ENCODE measurements around the gene MICALL1. TPM values are rescaled to one million over a fixed set of nuclear protein-coding genes. Genes with fewer than 3 reads are reported as not detected.

Gene MICALL1
- total and polyA plus RNA-seq, 2 of the 13 experiments (the other 11 are each of a cell fraction or from before 2014, with no cell fraction given), result 7.6 to 10.6 TPM

DNA sequence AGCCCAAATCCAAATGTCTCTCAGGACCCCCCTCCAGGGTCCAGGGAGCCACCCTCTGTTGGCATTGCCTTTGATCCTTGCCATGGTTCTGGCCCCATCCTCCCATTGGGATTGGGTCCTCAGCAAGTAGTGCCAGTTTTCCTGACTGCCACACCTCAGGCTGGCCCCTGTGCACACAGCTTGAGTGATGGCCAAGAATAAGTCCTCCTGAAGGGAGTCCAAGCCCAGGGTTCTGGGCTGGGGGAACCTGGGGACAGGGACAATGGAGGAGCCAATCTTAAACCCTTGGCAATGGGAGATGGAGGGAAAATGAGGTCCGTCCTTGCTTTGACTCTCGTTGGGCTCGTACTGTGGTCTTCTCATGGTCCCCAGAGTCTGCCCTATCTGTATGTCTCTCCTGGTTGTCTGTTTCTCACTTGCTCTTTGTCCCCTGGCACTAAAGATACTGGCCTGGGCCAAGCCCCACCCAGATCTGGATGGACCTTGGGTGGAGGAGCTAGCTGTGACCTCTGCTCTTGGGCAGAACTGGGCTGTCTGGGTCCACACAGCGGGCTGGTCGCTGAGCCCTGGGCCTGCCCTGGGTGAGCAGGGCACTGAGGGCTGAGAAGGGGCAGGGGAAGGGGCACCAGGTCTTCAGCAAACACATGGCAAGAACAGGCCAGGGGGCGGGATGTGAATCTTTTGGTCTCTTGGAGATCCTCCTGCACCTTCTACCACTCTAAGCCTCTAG, 75.3 kb downstream of the MICALL1 start (continued):
- TF ChIP-seq ZNF75D (CRISPR knock-in tag; IDR thresholded peaks at IDR 0.05; ENCODE audit: borderline replicate concordance) (no peak), ZNF33B (CRISPR knock-in tag; IDR thresholded peaks at IDR 0.05) (no peak), ZNF839 (CRISPR knock-in tag; IDR thresholded peaks at IDR 0.05; ENCODE audit: borderline replicate concordance) (no peak), ZNF773 (CRISPR knock-in tag; IDR thresholded peaks at IDR 0.05; ENCODE audit: borderline replicate concordance) (no peak), HMGA1 (CRISPR knock-in tag; conservative IDR thresholded peaks at IDR 0.05) (no peak), RARA (CRISPR knock-in tag; IDR thresholded peaks at IDR 0.05) (no peak; the same call in 1 of the 2 replicates), ZNF83 (CRISPR knock-in tag; IDR thresholded peaks at IDR 0.05; ENCODE audit: borderline replicate concordance) (no peak), SNAPC2 (CRISPR knock-in tag; IDR thresholded peaks at IDR 0.05) (no peak), ZNF343 (CRISPR knock-in tag; IDR thresholded peaks at IDR 0.05) (no peak), SMAD3 (CRISPR knock-in tag; IDR thresholded peaks at IDR 0.05) (no peak), MIER2 (CRISPR knock-in tag; IDR thresholded peaks at IDR 0.05) (no peak), MLLT10 (CRISPR knock-in tag; IDR thresholded peaks at IDR 0.05) (no peak), DNMT3B (CRISPR knock-in tag; conservative IDR thresholded peaks at IDR 0.05) (no peak), ZSCAN12 (CRISPR knock-in tag; IDR thresholded peaks at IDR 0.05) (no peak), SOX13 (IDR thresholded peaks at IDR 0.05) (no peak), SOX13 (CRISPR knock-in tag; conservative IDR thresholded peaks at IDR 0.05 in 1 of 2, IDR thresholded peaks at IDR 0.05 in 1 of 2) (peak in 1 of 2 experiments; percentile 25; a peak in 1 of 4 replicates), HNF4G (IDR thresholded peaks at IDR 0.05; ENCODE audit: borderline replicate concordance, low read depth, low read length) (peak; percentile 68), HNF4G (CRISPR knock-in tag; IDR thresholded peaks at IDR 0.05; ENCODE audit: borderline replicate concordance, low read depth) (peak; percentile 65; the same call in 1 of the 2 replicates)
- TF ChIP-seq, protein P1, sequence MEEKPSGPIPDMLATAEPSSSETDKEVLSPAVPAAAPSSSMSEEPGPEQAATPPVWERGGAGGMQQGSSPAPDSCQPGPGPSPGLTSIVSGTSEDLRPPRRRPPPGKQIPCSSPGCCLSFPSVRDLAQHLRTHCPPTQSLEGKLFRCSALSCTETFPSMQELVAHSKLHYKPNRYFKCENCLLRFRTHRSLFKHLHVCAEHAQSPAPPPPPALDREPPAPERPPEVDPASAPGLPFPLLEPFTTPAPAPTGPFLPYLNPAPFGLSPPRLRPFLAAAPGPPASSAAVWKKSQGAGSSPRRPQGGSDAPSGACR (CRISPR knock-in tag; IDR thresholded peaks at IDR 0.05), result no peak
- TF ChIP-seq, protein P2, sequence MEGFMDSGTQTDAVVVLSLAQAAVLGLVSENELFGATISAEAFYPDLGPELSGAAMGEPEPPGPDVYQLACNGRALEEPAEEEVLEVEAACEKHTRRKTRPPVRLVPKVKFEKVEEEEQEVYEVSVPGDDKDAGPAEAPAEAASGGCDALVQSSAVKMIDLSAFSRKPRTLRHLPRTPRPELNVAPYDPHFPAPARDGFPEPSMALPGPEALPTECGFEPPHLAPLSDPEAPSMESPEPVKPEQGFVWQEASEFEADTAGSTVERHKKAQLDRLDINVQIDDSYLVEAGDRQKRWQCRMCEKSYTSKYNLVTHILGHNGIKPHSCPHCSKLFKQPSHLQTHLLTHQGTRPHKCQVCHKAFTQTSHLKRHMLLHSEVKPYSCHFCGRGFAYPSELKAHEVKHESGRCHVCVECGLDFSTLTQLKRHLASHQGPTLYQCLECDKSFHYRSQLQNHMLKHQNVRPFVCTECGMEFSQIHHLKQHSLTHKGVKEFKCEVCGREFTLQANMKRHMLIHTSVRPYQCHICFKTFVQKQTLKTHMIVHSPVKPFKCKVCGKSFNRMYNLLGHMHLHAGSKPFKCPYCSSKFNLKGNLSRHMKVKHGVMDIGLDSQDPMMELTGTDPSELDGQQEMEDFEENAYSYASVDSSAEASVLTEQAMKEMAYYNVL (CRISPR knock-in tag; IDR thresholded peaks at IDR 0.05; ENCODE audit: borderline replicate concordance), result no peak
- TF ChIP-seq, protein P3, sequence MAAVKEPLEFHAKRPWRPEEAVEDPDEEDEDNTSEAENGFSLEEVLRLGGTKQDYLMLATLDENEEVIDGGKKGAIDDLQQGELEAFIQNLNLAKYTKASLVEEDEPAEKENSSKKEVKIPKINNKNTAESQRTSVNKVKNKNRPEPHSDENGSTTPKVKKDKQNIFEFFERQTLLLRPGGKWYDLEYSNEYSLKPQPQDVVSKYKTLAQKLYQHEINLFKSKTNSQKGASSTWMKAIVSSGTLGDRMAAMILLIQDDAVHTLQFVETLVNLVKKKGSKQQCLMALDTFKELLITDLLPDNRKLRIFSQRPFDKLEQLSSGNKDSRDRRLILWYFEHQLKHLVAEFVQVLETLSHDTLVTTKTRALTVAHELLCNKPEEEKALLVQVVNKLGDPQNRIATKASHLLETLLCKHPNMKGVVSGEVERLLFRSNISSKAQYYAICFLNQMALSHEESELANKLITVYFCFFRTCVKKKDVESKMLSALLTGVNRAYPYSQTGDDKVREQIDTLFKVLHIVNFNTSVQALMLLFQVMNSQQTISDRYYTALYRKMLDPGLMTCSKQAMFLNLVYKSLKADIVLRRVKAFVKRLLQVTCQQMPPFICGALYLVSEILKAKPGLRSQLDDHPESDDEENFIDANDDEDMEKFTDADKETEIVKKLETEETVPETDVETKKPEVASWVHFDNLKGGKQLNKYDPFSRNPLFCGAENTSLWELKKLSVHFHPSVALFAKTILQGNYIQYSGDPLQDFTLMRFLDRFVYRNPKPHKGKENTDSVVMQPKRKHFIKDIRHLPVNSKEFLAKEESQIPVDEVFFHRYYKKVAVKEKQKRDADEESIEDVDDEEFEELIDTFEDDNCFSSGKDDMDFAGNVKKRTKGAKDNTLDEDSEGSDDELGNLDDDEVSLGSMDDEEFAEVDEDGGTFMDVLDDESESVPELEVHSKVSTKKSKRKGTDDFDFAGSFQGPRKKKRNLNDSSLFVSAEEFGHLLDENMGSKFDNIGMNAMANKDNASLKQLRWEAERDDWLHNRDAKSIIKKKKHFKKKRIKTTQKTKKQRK (IDR thresholded peaks at IDR 0.05; ENCODE audit: low read length), result no peak
- TF ChIP-seq, protein P4, sequence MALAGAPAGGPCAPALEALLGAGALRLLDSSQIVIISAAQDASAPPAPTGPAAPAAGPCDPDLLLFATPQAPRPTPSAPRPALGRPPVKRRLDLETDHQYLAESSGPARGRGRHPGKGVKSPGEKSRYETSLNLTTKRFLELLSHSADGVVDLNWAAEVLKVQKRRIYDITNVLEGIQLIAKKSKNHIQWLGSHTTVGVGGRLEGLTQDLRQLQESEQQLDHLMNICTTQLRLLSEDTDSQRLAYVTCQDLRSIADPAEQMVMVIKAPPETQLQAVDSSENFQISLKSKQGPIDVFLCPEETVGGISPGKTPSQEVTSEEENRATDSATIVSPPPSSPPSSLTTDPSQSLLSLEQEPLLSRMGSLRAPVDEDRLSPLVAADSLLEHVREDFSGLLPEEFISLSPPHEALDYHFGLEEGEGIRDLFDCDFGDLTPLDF (CRISPR knock-in tag; IDR thresholded peaks at IDR 0.05), result no peak
